HUES6 (cell line): Measurements from ENCODE around the gene MS4A10.
A peak's percentile ranks its signal among the peaks of the same experiment; 100 is the strongest.

Experiments
- H3K27ac ChIP-seq: 2 replicates; pipeline ENCODE4 v1.7.0; 2013; ENCODE audit warnings: low read depth, mild to moderate bottlenecking, low read length, inconsistent platforms
- H3K27me3 ChIP-seq: 2 replicates; pipeline ENCODE4 v1.6.1; 2013; ENCODE audit warnings: low read length; ENCODE audit not compliant: control insufficient read depth, insufficient read depth
- H3K36me3 ChIP-seq: 2 replicates; pipeline ENCODE4 v1.6.1; 2013; ENCODE audit warnings: low read length; ENCODE audit not compliant: control insufficient read depth, insufficient read depth
- H3K4me1 ChIP-seq: 2 replicates; pipeline ENCODE4 v1.6.1; 2013; ENCODE audit warnings: low read length; ENCODE audit not compliant: control insufficient read depth, insufficient read depth
- H3K4me3 ChIP-seq: 2 replicates; pipeline ENCODE4 v1.5.1; 2013; ENCODE audit warnings: low read depth, low read length
- H3K9ac ChIP-seq: one replicate; pipeline ENCODE4 v1.6.1; 2013; ENCODE audit warnings: mild to moderate bottlenecking, low read length
- H3K9me3 ChIP-seq: 2 replicates; pipeline ENCODE4 v1.6.1; 2013; ENCODE audit warnings: low read depth, low read length; ENCODE audit not compliant: control insufficient read depth, insufficient read depth

MS4A10 gene

GRCh38 chr11:60825118-60825517 is 40.0 kb downstream of the MS4A10 start:
- no peak overlapping the region for H3K9ac ChIP-seq
- no peak overlapping the region for H3K27ac ChIP-seq
- H3K4me1 ChIP-seq, result no peaks in the 10 kb centered on the region
- H3K27me3 ChIP-seq, result no peaks in the 10 kb centered on the region; the same call in 1 of the 2 replicates
- H3K9me3 ChIP-seq, result no peaks in the 10 kb centered on the region
- H3K36me3 ChIP-seq, result no peaks in the 10 kb centered on the region
- no peak overlapping the region for H3K4me3 ChIP-seq

- Histone ChIP-seq H3K27ac (no peak overlapping the region), H3K9ac (no peak overlapping the region), H3K36me3 (no peaks in the 10 kb centered on the region), H3K4me3 (no peak overlapping the region), H3K9me3 (no peaks in the 10 kb centered on the region), H3K27me3 (no peaks in the 10 kb centered on the region; the same call in 1 of the 2 replicates), H3K4me1 (no peaks in the 10 kb centered on the region)
Measured at GRCh38 chr11:60825790-60826189, 40.7 kb downstream of the MS4A10 start.

GRCh38 chr11:60830478-60831142 is 45.5 kb downstream of the MS4A10 start:
- Histone ChIP-seq H3K27me3 (peaks cover 5% of the 10 kb centered on the region; the same call in 1 of the 2 replicates), H3K9me3 (no peaks in the 10 kb centered on the region), H3K36me3 (no peaks in the 10 kb centered on the region), H3K27ac (no peak overlapping the region), H3K4me3 (no peak overlapping the region), H3K4me1 (no peaks in the 10 kb centered on the region), H3K9ac (no peak overlapping the region)

DNA sequence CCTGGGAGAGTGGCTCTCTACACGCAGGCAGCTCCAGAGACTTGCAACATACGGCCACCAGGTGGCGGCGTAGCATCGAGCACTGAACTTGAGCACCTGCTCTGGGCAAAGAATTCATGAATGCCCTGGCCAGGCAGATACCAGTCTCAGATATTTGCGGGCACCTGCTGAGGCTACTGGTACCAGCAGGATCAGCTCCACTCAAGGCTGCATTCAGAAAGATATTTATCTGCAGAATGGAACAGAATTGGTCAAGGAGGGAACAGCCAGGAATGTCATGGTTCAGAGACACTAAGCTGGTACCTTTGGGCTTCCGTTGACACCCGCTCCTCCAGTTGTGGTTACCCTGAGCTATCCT is 46.0 kb downstream of the MS4A10 start:
- H3K27ac ChIP-seq, result no peak overlapping the region
- no peak overlapping the region for H3K9ac ChIP-seq
- peaks cover 5% of the 10 kb centered on the region; the same call in 1 of the 2 replicates for H3K27me3 ChIP-seq
- H3K4me3 ChIP-seq, result no peak overlapping the region
- H3K4me1 ChIP-seq, result no peaks in the 10 kb centered on the region
- H3K36me3 ChIP-seq, result no peaks in the 10 kb centered on the region
- H3K9me3 ChIP-seq, result no peaks in the 10 kb centered on the region

DNA sequence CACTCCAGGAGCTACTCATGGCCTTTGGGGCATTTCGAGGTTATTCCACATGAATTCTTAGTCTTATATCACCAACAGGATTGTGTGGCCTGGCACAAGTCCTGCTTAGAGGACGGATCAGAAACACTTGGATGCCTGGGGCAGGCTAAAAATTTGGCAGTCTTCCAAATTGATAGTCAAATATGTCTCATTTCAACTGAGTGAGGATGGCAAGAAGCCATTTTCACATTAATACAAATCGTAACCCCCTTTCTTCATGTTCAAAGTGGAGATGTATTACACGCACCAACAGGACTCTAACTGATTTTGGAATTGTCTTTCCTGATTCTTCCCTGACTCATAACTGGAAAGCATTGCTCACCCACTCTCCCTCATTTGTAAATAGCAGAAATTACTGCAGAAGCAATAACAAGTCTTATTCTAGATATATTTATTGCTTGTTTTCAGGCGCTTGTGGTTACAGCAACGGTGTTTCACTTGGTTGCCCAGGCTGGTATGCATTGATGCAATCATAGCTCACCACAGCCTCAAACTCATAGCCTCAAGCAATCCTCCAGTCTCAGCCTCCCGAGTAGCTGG is 46.5 kb downstream of the MS4A10 start:
- H3K27me3 ChIP-seq, result peaks cover 5% of the 10 kb centered on the region; the same call in 1 of the 2 replicates
- no peak overlapping the region for H3K27ac ChIP-seq
- H3K4me3 ChIP-seq, result no peak overlapping the region
- H3K36me3 ChIP-seq, result no peaks in the 10 kb centered on the region
- H3K4me1 ChIP-seq, result no peaks in the 10 kb centered on the region
- no peak overlapping the region for H3K9ac ChIP-seq
- no peaks in the 10 kb centered on the region for H3K9me3 ChIP-seq

- Histone ChIP-seq H3K4me3 (no peak overlapping the region), H3K4me1 (no peaks in the 10 kb centered on the region), H3K36me3 (no peaks in the 10 kb centered on the region), H3K9me3 (no peaks in the 10 kb centered on the region), H3K9ac (no peak overlapping the region), H3K27me3 (peaks cover 5% of the 10 kb centered on the region; the same call in 1 of the 2 replicates), H3K27ac (no peak overlapping the region)
Measured at GRCh38 chr11:60834742-60835533, 49.8 kb downstream of the MS4A10 start.

- no peaks in the 10 kb centered on the region for H3K9me3 ChIP-seq
- H3K27me3 ChIP-seq, result peaks cover 5% of the 10 kb centered on the region; the same call in 1 of the 2 replicates
- no peaks in the 10 kb centered on the region for H3K4me1 ChIP-seq
- no peak overlapping the region for H3K9ac ChIP-seq
- no peak overlapping the region for H3K4me3 ChIP-seq
- H3K36me3 ChIP-seq, result no peaks in the 10 kb centered on the region
- no peak overlapping the region for H3K27ac ChIP-seq
Measured at GRCh38 chr11:60835534-60835846, 50.4 kb downstream of the MS4A10 start.

DNA sequence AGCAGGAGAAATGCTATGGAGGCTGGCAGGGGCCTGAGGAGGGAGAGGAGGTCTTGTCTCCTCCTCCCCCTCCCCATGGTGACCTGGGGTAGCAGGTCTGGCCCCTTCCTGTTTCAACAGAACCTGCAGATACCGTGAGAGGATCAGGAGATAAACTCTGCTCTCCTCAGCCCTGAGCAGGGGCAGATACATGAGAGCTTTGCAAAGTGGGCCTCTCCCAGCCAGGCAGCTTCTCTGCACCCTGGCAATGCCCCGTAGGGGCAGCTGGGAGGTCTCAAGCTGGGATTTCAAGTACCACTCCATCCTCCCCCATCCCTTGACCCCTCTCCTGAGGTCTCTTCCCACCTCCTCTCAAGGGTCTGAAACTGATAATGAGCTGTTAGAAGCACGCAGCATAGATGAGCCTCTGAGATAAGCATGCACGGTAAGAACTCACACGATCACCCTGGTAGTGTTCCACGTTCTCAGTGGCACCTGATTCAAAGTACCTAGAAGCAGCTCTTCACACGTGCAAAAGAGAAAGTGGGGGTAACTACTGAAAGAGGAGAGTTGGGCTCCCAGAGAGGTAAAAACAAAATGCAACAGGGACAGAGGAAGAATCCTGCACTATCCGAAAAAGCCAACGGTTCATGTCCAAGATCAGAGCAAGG is 51.9 kb downstream of the MS4A10 start:
- Histone ChIP-seq H3K4me1 (peaks cover 7% of the 10 kb centered on the region), H3K27ac (no peak overlapping the region), H3K9me3 (no peaks in the 10 kb centered on the region), H3K27me3 (peaks cover 5% of the 10 kb centered on the region; the same call in 1 of the 2 replicates), H3K36me3 (no peaks in the 10 kb centered on the region), H3K9ac (no peak overlapping the region), H3K4me3 (no peak overlapping the region)

GRCh38 chr11:60838132-60838531 is 53.0 kb downstream of the MS4A10 start:
- no peak overlapping the region for H3K9ac ChIP-seq
- 0 out of 2 replicates have a peak, but pooled peaks cover 5% of the 10 kb centered on the region for H3K27me3 ChIP-seq
- H3K4me3 ChIP-seq, result no peak overlapping the region
- H3K9me3 ChIP-seq, result no peaks in the 10 kb centered on the region
- H3K4me1 ChIP-seq, result peaks cover 7% of the 10 kb centered on the region
- no peaks in the 10 kb centered on the region for H3K36me3 ChIP-seq
- H3K27ac ChIP-seq, result no peak overlapping the region

DNA sequence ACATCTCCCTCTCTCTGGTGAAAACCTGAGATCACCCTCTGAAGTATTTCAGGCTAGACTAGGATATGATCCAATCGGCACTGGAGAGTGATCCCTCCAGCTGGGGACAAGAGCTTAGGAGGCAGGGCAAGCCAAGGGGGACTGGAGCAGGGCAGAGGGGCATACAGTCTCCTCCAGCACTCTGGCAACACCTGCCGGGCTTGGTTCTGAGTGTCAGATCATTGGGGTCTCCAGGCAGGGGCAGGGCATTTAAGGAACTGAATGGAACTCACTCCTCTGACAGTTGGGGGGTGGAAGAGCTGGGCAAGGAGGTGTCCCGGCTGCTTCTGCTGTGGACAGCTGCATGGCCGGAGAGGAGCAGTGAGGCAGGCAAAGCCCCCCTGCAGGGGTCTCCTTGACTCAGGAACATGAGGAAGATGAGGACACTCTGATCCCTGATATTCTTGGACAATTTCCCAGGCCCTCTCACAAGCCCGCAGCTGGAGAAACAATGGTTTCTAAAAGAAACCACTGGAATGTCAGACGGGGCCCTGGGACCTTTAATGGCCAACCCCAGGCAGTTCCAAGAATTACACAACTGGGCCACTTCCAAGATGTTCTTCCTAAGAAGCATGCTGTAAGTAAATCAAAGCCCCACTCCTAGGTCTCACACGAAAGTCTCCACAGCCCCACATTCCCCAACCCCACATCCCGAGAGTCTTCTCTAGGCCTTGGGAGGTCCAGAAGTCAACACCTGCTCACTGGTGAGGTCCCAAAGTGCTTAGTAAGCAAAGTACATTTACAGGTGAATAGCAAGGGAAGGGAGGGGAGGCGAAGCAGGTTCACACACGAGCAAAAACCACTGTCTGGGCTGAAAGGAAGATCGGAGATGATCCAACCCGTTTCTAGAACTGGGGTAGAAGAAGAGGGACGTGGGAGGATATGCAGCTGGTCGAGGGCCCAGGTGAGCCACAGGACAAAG is 55.6 kb downstream of the MS4A10 start:
- Histone ChIP-seq H3K27ac (no peak overlapping the region), H3K36me3 (peaks cover 9% of the 10 kb centered on the region), H3K27me3 (no peaks in the 10 kb centered on the region), H3K4me3 (peak overlapping the region; percentile 92; the same call in 1 of the 2 replicates), H3K4me1 (peaks cover 24% of the 10 kb centered on the region), H3K9ac (no peak overlapping the region), H3K9me3 (no peaks in the 10 kb centered on the region)
